Gastrocnemius medialis (tissue), 4 donors: ENCODE results near the gene C4BPB. TPM values are rescaled to one million over a fixed set of nuclear protein-coding genes. Genes with fewer than 3 reads are reported as not detected.

ENCODE experiments used
- ATAC-seq, 2 donors: fragments of 150-250 bp; one replicate each; pipeline ENCODE4 v1.9.1; 2016
- DNase-seq, 2 donors: peaks; one replicate each; pipeline ENCODE4 v3.0.0-alpha.2; 2019
- H3K27ac ChIP-seq, 4 donors: fragments of 200-600 bp; sonication (generic); 1 replicate in 1 of 4; 2 replicates in 3 of 4; pipeline ENCODE4 v1.5.1; 2016 to 2018; ENCODE audit warnings: mild to moderate bottlenecking in 2 of 4, moderate library complexity in 1 of 4
- H3K27me3 ChIP-seq, 3 donors: fragments of 200-600 bp; sonication (generic) in 2 of 3; 1 replicate in 1 of 3; 2 replicates in 2 of 3; pipeline versions ENCODE4 v1.5.1 to v1.6.0; 2016 to 2019; ENCODE audit warnings: mild to moderate bottlenecking in 1 of 3, moderate library complexity in 1 of 3
- H3K36me3 ChIP-seq, 2 donors: fragments of 200-600 bp; sonication (generic) in 1 of 2; one replicate each; pipeline ENCODE4 v1.5.1; 2017 to 2018
- H3K4me1 ChIP-seq, 2 donors: fragments of 200-600 bp; sonication (generic) in 1 of 2; one replicate each; pipeline ENCODE4 v1.5.1; 2016 to 2017; ENCODE audit warnings: mild to moderate bottlenecking in 2 of 2
- H3K4me3 ChIP-seq, 4 donors: fragments of 200-600 bp; sonication (generic) in 3 of 4; 1 replicate in 1 of 4; 2 replicates in 3 of 4; pipeline ENCODE4 v1.5.1; 2016 to 2019; ENCODE audit warnings: mild to moderate bottlenecking in 2 of 4
- H3K9me3 ChIP-seq, 3 donors: fragments of 200-600 bp; sonication (generic) in 2 of 3; 1 replicate in 1 of 3; 2 replicates in 2 of 3; pipeline ENCODE4 v1.5.1; 2016 to 2019
- CTCF ChIP-seq, 5 experiments: fragments of 450-650 bp in 3 of 5; fragments of 200-600 bp in 2 of 5; sonication (generic) in 2 of 5; IDR thresholded peaks in 4 of 5; conservative IDR thresholded peaks in 1 of 5; 1 replicate in 4 of 5; 2 replicates in 1 of 5; pipeline ENCODE4 v1.5.1; 2016 to 2019; ENCODE audit warnings: antibody characterized with exemption in 5 of 5, mild to moderate bottlenecking in 3 of 5, moderate library complexity in 3 of 5
- POLR2A ChIP-seq, 2 donors: fragments of 450-650 bp; IDR thresholded peaks; one replicate each; pipeline ENCODE4 v1.6.1; 2017; ENCODE audit warnings: antibody characterized with exemption in 2 of 2, mild to moderate bottlenecking in 2 of 2, moderate library complexity in 2 of 2
- in situ Hi-C, 4 donors: fragments of 200-750 bp; cut with MboI; loops; one replicate each; pipeline versions ENCODE4 v1.15.0 to v1.8.0; 2017; ENCODE audit warnings: low sequenced_read_pairs in 4 of 4
- intact Hi-C: fragments of 100-400 bp; cut with DNase I; formaldehyde crosslinking; loops from one replicate; pipeline ENCODE4 v1.15.1; 2023; ENCODE audit warnings: low total_unique reads
- total RNA-seq, 4 donors: library from RNA; depleted of rRNA; stranded (reverse); fragments of >200 nt; gene quantifications; one replicate each; pipeline versions ENCODE4 v1.1.0 to v1.2.3, GENCODE V29; 2016

The C4BPB gene
- total RNA-seq, 4 donors from 2014 or later = 0.46 to 0.62 TPM; not detected in 2

- H3K9me3 ChIP-seq = no peaks in the 10 kb centered on the region
- no peak overlapping the region for H3K4me3 ChIP-seq
- ATAC-seq (no peak), DNase-seq (no peak)
- no peaks in the 10 kb centered on the region for H3K27me3 ChIP-seq
- peaks cover 0 to 77% of the 10 kb centered on the region in 2 donors for H3K36me3 ChIP-seq
- TF ChIP-seq CTCF (IDR thresholded peaks at IDR 0.05 in 4 of 5, conservative IDR thresholded peaks at IDR 0.05 in 1 of 5) (no peak), POLR2A (IDR thresholded peaks at IDR 0.05) (no peak)
- peaks cover 0 to 15% of the 10 kb centered on the region in 2 donors for H3K4me1 ChIP-seq
- in situ Hi-C loops (loop anchor here in 2 of 4 donors (25.0 kb wide), 2 partner anchors 430 to 720 kb away; partner anchors contain the start of gene DYRK3 (in 1 of the 2)), intact Hi-C loops (no loop called here)
- peak overlapping the region; percentile 36 to 88 (median 68) for H3K27ac ChIP-seq
These were observed 21.0 kb upstream of the C4BPB start for GRCh38 chr1:207067665-207068064.

- Histone ChIP-seq H3K27me3 (no peaks in the 10 kb centered on the region), H3K4me3 (no peak overlapping the region), H3K36me3 (peaks cover 0 to 79% of the 10 kb centered on the region in 2 donors), H3K9me3 (no peaks in the 10 kb centered on the region), H3K4me1 (peaks cover 0 to 13% of the 10 kb centered on the region in 2 donors), H3K27ac (peak overlapping the region; percentile 57 to 88 (median 68))
- TF ChIP-seq POLR2A (IDR thresholded peaks at IDR 0.05) (no peak), CTCF (IDR thresholded peaks at IDR 0.05 in 4 of 5, conservative IDR thresholded peaks at IDR 0.05 in 1 of 5) (no peak)
- no peak for ATAC-seq
- DNase-seq = no peak
- in situ Hi-C loops (loop anchor here in 2 of 4 donors (25.0 kb wide), 2 partner anchors 432 to 718 kb away; partner anchors contain the start of gene DYRK3 (in 1 of the 2)), intact Hi-C loops (no loop called here)
These were observed 19.6 kb upstream of the C4BPB start for GRCh38 chr1:207069061-207069460.

- peak in 1 of 2 donors; percentile 25 for DNase-seq
- in situ Hi-C loops = loop anchor here in 3 of 4 donors (10.0 to 25.0 kb wide), 3 partner anchors 335 to 717 kb away; partner anchors contain the start of gene DYRK3 (in 1 of the 3)
- peak overlapping the region; percentile 57 to 88 (median 68) for H3K27ac ChIP-seq
These were observed 18.7 kb upstream of the C4BPB start for GRCh38 chr1:207069858-207070506.

GRCh38 chr1:207070811-207071210, 17.8 kb upstream of the C4BPB start:
- no peak for ATAC-seq
- in situ Hi-C loops = loop anchor here in 3 of 4 donors (10.0 to 25.0 kb wide), 3 partner anchors 334 to 716 kb away; partner anchors contain the start of gene DYRK3 (in 1 of the 3)
- H3K27me3 ChIP-seq = no peaks in the 10 kb centered on the region
- intact Hi-C loops = no loop called here
- H3K4me3 ChIP-seq = no peak overlapping the region
- TF ChIP-seq POLR2A (IDR thresholded peaks at IDR 0.05) (no peak), CTCF (IDR thresholded peaks at IDR 0.05 in 4 of 5, conservative IDR thresholded peaks at IDR 0.05 in 1 of 5) (no peak)
- H3K9me3 ChIP-seq = no peaks in the 10 kb centered on the region
- H3K27ac ChIP-seq = peak overlapping the region; percentile 57 to 88 (median 68)
- peaks cover 0 to 74% of the 10 kb centered on the region in 2 donors for H3K36me3 ChIP-seq
- no peak for DNase-seq
- peaks cover 0 to 7% of the 10 kb centered on the region in 2 donors for H3K4me1 ChIP-seq

More at GRCh38 chr1:207069858-207070506, 18.7 kb upstream of the C4BPB start:
- no peak for TF ChIP-seq CTCF (IDR thresholded peaks at IDR 0.05 in 4 of 5, conservative IDR thresholded peaks at IDR 0.05 in 1 of 5)
- TF ChIP-seq POLR2A (IDR thresholded peaks at IDR 0.05) = no peak
- peak in 1 of 2 donors; percentile 14 for ATAC-seq
- no peaks in the 10 kb centered on the region for H3K27me3 ChIP-seq
- H3K36me3 ChIP-seq = peaks cover 0 to 79% of the 10 kb centered on the region in 2 donors
- H3K4me1 ChIP-seq = peaks cover 0 to 8% of the 10 kb centered on the region in 2 donors
- H3K9me3 ChIP-seq = no peaks in the 10 kb centered on the region
- H3K4me3 ChIP-seq = no peak overlapping the region
- intact Hi-C loops = no loop called here
